ENCODE data around the gene OR51E1.

OR51E1 gene

DNA sequence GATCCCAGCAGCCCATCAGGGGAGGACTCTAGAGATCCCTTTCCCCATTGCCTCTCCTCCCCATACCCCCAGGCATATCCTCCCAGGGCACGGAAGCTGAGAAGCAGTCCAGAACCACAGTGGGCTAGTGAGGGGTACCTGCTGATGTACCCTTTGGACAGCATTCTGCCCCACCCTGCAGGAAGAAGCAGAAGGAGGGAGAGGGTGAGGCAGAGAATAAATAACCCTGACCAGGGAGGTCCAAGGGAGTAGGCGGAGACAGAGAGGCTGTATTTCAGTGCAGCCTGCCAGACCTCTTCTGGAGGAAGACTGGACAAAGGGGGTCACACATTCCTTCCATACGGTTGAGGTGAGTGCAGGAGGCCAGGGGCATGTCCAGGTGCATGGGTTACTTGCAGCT, at the start of gene OR51E1:
Gene OR51E1 (plus strand): TSS at position 301 of the 400 bp plus-strand sequence. CDS start 8,545 bp downstream, outside the sequence.
- no peak for DNase-seq (ENCODE audit: low read depth)

DNA sequence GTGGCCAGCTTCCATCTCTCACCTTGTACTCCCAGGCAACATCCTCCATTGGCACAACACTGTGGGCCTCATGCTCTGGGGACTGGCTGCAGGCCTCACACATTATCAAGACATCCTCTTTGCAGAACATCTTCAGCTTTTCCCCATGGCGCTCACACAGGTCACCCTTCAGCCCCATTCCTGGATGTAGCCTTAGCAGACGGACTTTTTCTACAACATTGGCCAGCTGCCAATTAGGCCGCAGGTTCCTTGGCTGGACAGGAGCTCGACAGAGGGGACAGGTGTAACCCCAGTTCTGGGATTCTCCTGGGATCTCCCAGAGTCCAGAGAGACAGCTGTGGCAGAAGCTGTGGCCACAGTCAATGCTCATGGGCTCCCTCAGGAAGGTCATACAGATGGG, 38.7 kb upstream of the OR51E1 start:
- no peak for DNase-seq (ENCODE audit: low read depth)

- DNase-seq (ENCODE audit: low read depth), result no peak
These were observed 37.4 kb upstream of the OR51E1 start for GRCh38 chr11:4606231-4607015.

GRCh38 chr11:4607096-4607495, 36.7 kb upstream of the OR51E1 start:
- no peak for DNase-seq (ENCODE audit: low read depth)

- DNase-seq (ENCODE audit: low read depth), result peak; percentile 90
These were observed 35.8 kb upstream of the OR51E1 start, which contains the start of gene TRIM68 for GRCh38 chr11:4607781-4608666. Gene TRIM68 (minus strand): TSS chr11:4608231. CDS start chr11:4605504, 2,727 bp downstream.

DNA sequence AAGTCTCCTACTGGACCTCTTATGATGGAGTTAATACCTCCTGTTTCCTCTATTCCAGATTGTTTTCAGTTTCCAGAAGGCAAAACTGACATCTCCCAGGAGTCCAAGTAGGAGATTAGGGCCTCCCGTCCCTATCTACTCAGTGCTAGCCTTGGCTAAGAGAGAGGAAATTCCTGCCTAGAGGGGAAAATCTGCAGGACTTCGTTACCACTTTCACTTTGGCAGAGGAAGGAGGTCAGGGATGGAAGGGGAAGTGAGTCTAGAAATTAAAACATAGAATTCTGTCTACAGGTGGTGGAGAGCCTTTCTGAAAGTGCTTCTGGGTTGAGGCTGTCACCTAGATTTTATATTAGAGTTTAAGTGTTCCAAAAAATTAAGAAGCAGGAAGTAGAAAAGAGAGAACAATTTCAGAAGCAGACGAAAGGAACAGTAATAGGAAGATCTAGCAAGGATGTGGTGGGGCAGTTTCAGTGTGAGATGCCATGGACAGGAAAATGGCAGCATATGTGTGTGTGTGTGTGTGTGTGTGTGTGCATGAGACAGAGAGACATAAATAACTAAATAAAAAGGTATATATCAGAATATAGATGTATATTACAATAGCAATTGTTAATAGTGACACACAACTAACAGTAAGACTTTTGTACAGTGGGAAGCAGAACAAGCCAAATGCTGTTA, 33.4 kb upstream of the OR51E1 start:
- DNase-seq (ENCODE audit: low read depth), result no peak

DNA sequence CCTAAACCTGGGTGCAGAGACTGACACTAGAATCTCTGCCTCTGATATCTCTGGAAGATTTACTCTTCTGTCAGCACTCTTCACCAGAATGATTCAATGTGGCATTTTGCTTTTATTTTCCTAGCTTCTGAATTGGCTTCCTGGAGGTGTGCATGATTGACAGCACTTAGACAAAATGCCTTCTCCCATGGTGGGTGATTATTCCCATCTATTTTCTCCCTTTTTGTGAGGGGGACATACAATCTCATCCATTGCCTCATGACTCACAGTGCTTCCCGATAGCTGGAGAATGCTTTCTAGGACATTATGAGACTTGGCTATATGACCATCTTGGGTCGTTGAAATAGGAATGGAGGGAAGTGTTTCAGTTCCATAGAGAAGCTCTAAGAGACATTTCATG, 31.8 kb upstream of the OR51E1 start:
- no peak for DNase-seq (ENCODE audit: low read depth)

DNA sequence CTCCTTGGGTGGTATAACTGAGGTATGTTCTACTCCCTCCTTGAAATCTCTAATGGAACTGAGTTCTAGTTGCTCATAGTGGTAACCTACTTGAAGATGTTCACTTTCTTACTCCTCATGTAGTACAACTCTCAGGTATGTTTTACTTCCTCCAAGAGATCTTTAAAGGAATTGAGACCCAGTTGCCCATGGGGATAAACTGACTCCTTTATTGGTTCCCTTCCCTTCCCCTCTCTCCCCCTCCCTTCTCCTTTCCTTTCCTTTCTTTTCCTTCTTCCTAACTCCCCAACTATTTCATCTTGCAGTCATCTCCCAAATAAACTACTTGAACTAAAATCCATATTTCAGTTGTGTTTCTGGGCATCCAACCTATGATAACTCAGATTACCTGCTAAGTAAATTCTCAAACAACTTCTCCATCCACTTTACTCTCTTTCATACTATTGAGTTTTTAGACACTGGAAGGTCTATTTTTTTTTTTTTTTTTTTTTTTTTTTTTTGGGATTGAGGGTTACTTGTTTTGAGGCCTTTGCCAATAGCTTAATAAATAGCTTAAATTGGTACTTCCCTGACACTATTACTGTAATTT, 27.8 kb upstream of the OR51E1 start:
- DNase-seq (ENCODE audit: low read depth), result no peak

DNA sequence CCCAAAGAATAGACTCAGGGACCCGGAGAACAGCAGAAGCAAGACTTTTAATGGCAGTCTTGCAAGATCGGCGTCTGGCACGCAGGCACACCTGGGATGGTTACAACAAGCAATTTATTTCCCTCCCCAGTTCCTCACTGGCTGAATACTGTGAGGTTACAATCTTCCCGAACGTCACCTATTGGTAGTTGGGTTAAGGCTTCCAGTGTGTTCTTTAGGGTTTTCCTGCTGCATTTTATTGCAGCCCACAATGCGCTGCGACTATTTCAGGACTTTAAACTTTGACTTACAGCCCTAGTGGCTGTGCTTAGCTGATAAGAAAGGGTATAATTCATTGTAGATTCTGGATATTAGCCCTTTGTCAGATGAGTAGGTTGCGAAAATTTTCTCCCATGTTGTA, 24.3 kb upstream of the OR51E1 start:
- no peak for DNase-seq (ENCODE audit: low read depth)

- no peak for DNase-seq (ENCODE audit: low read depth)
These were observed 17.3 kb upstream of the OR51E1 start for GRCh38 chr11:4626207-4627099.

DNA sequence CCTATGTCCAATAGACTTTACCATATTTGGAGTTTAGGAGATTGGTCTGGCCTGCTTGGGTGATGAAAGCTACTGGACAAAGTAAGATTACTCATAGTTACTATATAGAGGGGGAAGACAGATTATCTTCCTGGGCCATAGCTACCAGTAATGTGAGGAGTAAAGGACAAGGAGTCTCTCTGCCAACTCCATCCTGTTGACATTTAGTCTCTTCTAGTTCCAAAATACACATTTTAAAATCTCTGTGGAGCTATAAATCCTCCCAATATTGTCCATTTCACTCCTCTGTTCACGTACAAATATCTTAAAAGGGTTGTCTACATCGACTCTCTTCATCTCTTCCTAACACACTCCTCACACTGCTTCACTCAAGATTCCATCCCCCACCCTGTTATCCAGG, 7.6 kb upstream of the OR51E1 start:
- no peak for DNase-seq (ENCODE audit: low read depth)

DNA sequence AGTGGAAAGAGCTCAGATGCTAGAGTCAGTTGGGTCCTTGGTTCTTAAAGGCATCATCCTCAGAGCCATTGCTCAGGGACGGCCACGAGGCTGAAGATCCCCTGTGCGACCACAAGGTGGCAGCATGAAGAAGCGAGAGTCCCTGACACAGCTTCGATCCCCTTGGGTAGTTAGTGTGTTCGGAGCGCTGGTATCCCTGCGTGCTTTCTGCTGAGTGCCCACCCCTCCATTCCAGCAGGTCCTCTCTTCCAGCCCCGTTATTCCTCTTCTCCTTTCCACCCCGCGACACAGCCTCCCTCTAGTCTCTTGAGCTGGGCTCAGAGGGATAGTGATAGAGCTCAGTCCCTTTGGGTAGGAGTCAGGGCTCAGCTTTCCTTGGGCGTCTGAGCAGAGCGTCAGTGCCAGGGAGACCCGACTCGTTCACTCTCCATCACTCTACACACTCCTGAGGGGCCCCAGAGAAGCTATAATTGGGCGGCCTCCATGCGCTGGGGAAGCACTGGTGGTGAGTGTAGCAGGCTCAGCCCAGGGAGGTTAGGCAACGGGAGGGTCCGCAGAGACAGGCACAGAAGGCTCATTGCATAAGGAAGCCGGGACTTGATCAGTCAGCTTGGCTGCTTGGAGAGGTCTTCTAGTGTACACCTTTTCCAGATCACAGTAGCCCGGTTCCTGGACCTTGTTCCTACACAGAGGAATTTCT, 6.7 kb upstream of the OR51E1 start, which contains the start of gene OR51D1:
Gene OR51D1 (plus strand): TSS at position 516 of the 700 bp plus-strand sequence. CDS start 2,314 bp downstream, outside the sequence.
- peak; percentile 58 for DNase-seq (ENCODE audit: low read depth)

- DNase-seq (ENCODE audit: low read depth), result no peak
These were observed 6.1 kb upstream of the OR51E1 start for GRCh38 chr11:4637662-4638047.

DNA sequence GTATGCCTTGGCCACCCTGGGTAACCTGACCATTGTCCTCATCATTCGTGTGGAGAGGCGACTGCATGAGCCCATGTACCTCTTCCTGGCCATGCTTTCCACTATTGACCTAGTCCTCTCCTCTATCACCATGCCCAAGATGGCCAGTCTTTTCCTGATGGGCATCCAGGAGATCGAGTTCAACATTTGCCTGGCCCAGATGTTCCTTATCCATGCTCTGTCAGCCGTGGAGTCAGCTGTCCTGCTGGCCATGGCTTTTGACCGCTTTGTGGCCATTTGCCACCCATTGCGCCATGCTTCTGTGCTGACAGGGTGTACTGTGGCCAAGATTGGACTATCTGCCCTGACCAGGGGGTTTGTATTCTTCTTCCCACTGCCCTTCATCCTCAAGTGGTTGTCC, 3.9 kb upstream of the OR51E1 start:
- DNase-seq (ENCODE audit: low read depth), result no peak

DNA sequence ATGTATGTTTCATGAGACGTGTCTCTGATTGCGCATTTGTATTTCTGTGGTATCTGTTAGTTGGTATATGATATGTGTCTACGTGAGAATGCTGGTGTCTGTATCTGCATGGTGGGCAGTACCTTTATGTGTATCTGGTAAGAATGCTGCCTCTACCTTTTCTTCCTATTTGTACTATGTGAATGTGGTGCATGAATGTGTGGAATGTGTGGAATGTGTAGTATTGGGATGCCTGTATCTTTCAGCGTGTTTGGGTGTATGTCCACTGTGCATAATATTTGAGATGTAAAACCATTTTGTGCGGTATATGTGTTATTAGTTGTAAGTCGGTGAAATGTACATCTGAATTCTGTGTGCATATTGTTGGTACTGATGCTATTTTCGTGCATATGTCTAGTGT, 2.3 kb upstream of the OR51E1 start:
- no peak for DNase-seq (ENCODE audit: low read depth)

DNA sequence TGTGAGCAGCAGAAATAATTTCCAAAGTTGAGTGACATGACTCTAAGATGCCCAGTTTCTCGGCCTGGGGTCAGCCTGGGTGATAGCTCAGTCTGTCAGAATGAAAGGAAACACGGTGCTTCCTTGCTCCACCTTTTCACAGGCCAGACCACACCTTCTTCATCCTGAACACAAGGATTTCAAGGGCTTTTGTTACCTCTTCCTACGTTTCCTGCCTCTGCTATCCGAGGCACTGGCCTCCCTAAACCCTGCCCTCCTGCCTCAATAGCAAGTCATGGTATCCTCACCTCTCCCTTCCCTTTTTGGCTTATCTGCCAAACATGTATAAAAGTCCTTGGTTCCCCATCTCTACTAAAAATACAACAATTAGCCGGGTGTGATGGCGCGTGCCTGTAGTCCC, 1.7 kb upstream of the OR51E1 start:
- DNase-seq (ENCODE audit: low read depth), result no peak

DNA sequence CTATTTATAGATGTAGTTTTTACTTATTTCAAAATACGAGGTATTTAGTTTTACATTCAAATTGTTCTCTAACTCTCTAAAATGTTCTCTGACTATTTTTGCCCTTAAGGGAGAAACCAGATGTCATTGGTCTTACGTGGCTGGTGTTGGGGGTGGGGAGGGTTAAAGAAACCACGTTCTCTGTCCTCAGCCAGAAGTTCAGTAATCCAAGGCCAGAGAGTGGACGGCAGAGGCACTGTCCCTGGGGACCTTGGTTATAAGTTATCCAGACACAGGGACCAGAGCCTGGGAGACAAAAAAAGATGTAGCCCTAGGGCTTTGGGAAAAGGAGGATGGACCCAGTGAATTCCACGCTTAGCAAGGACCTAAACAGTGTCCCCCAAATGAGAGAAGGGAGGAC, 706 bp upstream of the OR51E1 start:
- no peak for DNase-seq (ENCODE audit: low read depth)

- DNase-seq (ENCODE audit: low read depth), result no peak
These were observed 451 bp downstream of the OR51E1 start for GRCh38 chr11:4644233-4644632.

DNA sequence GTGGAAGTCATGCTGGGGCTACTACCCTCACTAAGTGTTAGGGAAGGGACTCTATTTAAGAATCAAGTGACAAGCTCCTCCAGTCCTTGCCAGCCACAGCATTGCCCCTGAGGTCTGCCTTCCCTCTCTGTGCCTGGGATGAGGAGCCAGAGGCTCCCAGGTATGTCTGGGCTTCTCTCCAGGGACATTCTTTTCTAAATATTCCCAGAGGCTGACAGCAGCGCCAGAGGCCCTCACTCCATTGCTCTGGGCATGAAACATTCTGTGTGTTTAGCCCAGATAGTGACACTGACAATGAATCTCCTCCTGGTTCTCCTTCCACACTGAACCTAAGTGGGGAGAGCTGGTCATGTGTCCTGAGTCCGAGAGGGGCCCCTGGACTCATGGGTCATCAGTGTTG, 2.2 kb downstream of the OR51E1 start:
- no peak for DNase-seq (ENCODE audit: low read depth)

- no peak for DNase-seq (ENCODE audit: low read depth)
These were observed 4.0 kb downstream of the OR51E1 start for GRCh38 chr11:4647766-4648165.
